NK-92 (cell line): Measurements from ENCODE around the gene PCSK4.
"Not testable (repeated sequence)": the region's sequence is repeated elsewhere in the genome, so short reads cannot be mapped to it uniquely, and the experiment has no call there.

Experiments used
- DNase-seq: peaks from one replicate; lab custom pipeline; 2025; ENCODE audit not compliant: unreplicated experiment; lab: John Stamatoyannopoulos, UW

PCSK4 gene

GRCh38 chr19:1505991-1506881 lies 16.1 kb upstream of the PCSK4 start:
- DNase-seq = no peak

GRCh38 chr19:1505012-1505411 lies 14.9 kb upstream of the PCSK4 start:
- DNase-seq = no peak

- DNase-seq = no peak
Observed at GRCh38 chr19:1503925-1504773, 14.0 kb upstream of the PCSK4 start.

- DNase-seq = no peak
Observed at GRCh38 chr19:1503089-1503924, 13.2 kb upstream of the PCSK4 start.

- DNase-seq = no peak
Observed at GRCh38 chr19:1502433-1503088, 12.4 kb upstream of the PCSK4 start.

- DNase-seq = no peak
Observed at GRCh38 chr19:1501200-1501595, 11.0 kb upstream of the PCSK4 start.

- DNase-seq = not testable (repeated sequence)
Observed at GRCh38 chr19:1499231-1499630, 9.1 kb upstream of the PCSK4 start.

- no peak for DNase-seq
Observed at GRCh38 chr19:1497578-1498235, 7.6 kb upstream of the PCSK4 start.

GRCh38 chr19:1496714-1497577 lies 6.8 kb upstream of the PCSK4 start:
- no peak for DNase-seq

GRCh38 chr19:1495799-1496713 lies 5.9 kb upstream of the PCSK4 start:
- no peak for DNase-seq

- no peak for DNase-seq
Observed at GRCh38 chr19:1495051-1495798, 5.1 kb upstream of the PCSK4 start.

- DNase-seq = no peak
Observed at GRCh38 chr19:1494115-1494815, 4.1 kb upstream of the PCSK4 start.

GRCh38 chr19:1492474-1493006 lies 2.4 kb upstream of the PCSK4 start:
- DNase-seq = no peak

GRCh38 chr19:1491849-1492170 lies 1.7 kb upstream of the PCSK4 start:
- no peak for DNase-seq

GRCh38 chr19:1491114-1491848 lies 1.1 kb upstream of the PCSK4 start, which contains the start of gene REEP6:
Gene REEP6, plus strand, starts transcription at chr19:1491181. Its CDS starts 89 bp downstream, at chr19:1491270.
- DNase-seq = no peak
